Nephron progenitor cell (in vitro differentiated cells): ENCODE measurements around the gene KIAA0586.

ENCODE experiments used
- DNase-seq: peaks from one replicate; pipeline ENCODE4 v3.0.0; 2021
- H3K27ac Mint-ChIP-seq: 2 replicates; pipeline ENCODE4 v1.8.0; 2021; ENCODE audit warnings: mild to moderate bottlenecking, moderate library complexity, mixed read lengths
- H3K27me3 Mint-ChIP-seq: 2 replicates; pipeline ENCODE4 v1.8.0; 2021; ENCODE audit warnings: mild to moderate bottlenecking, low read depth, mixed read lengths; ENCODE audit not compliant: poor library complexity
- H3K36me3 Mint-ChIP-seq: 2 replicates; pipeline ENCODE4 v1.8.0; 2021; ENCODE audit warnings: low read depth, mixed read lengths
- H3K4me1 Mint-ChIP-seq: 2 replicates; pipeline ENCODE4 v1.8.0; 2021; ENCODE audit warnings: mixed read lengths
- H3K4me3 Mint-ChIP-seq: 2 replicates; pipeline ENCODE4 v1.8.0; 2021; ENCODE audit warnings: mild to moderate bottlenecking, moderate library complexity, mixed read lengths
- H3K9me3 Mint-ChIP-seq: 2 replicates; pipeline ENCODE4 v1.8.0; 2021; ENCODE audit warnings: mild to moderate bottlenecking, moderate library complexity, mixed read lengths
- TF ChIP-seq, protein P1 (sequence below): fragments of 200-600 bp; sonication (generic); IDR thresholded peaks from 2 replicates; pipeline ENCODE4 v1.5.0; 2021; ENCODE audit warnings: antibody characterized with exemption

KIAA0586 gene

DNA sequence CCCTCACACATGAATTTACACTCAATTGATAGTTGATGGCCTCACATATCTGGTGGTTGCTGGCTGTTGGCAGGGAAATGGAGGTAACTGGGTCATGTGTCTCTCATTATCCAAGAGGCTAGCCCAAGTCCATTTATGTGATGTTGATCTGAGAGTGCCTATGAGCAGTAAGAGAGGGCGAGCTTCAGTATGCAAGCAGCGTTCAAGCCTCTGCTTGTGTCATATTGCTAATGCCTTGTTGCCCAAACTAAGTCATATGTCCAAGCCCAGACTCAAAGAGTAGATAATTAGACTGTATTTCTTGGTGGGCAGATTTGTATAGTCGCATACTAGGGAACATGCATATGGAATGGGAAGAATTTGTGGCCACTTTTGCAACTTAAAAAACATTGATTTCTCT lies 126.4 kb downstream of the KIAA0586 start:
- Mint-ChIP-seq H3K4me3 (no peak overlapping the region), H3K27me3 (no peaks in the 10 kb centered on the region), H3K27ac (no peak overlapping the region), H3K9me3 (no peaks in the 10 kb centered on the region), H3K36me3 (peaks cover 7% of the 10 kb centered on the region), H3K4me1 (peaks cover 25% of the 10 kb centered on the region)
- no peak for DNase-seq
- TF ChIP-seq, protein P1, sequence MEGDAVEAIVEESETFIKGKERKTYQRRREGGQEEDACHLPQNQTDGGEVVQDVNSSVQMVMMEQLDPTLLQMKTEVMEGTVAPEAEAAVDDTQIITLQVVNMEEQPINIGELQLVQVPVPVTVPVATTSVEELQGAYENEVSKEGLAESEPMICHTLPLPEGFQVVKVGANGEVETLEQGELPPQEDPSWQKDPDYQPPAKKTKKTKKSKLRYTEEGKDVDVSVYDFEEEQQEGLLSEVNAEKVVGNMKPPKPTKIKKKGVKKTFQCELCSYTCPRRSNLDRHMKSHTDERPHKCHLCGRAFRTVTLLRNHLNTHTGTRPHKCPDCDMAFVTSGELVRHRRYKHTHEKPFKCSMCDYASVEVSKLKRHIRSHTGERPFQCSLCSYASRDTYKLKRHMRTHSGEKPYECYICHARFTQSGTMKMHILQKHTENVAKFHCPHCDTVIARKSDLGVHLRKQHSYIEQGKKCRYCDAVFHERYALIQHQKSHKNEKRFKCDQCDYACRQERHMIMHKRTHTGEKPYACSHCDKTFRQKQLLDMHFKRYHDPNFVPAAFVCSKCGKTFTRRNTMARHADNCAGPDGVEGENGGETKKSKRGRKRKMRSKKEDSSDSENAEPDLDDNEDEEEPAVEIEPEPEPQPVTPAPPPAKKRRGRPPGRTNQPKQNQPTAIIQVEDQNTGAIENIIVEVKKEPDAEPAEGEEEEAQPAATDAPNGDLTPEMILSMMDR = no peak

GRCh38 chr14:58555647-58556046 lies 128.1 kb downstream of the KIAA0586 start:
- Mint-ChIP-seq H3K4me3 (no peak overlapping the region), H3K27ac (no peak overlapping the region), H3K27me3 (no peaks in the 10 kb centered on the region), H3K4me1 (peaks cover 31% of the 10 kb centered on the region), H3K36me3 (peaks cover 3% of the 10 kb centered on the region), H3K9me3 (no peaks in the 10 kb centered on the region)
- TF ChIP-seq, protein P1 = no peak
- DNase-seq = no peak

- Mint-ChIP-seq H3K4me1 (peaks cover 47% of the 10 kb centered on the region), H3K36me3 (no peaks in the 10 kb centered on the region), H3K27me3 (no peaks in the 10 kb centered on the region), H3K9me3 (no peaks in the 10 kb centered on the region), H3K4me3 (no peak overlapping the region), H3K27ac (no peak overlapping the region)
- DNase-seq = no peak
- TF ChIP-seq, protein P1 = no peak
Observed at GRCh38 chr14:58557242-58557641, 129.7 kb downstream of the KIAA0586 start.

GRCh38 chr14:58560208-58560607 lies 132.7 kb downstream of the KIAA0586 start:
- H3K9me3 Mint-ChIP-seq = no peaks in the 10 kb centered on the region
- H3K4me3 Mint-ChIP-seq = no peak overlapping the region
- TF ChIP-seq, protein P1 = no peak
- H3K27ac Mint-ChIP-seq = peak overlapping the region; percentile 83
- H3K4me1 Mint-ChIP-seq = peaks cover 72% of the 10 kb centered on the region
- DNase-seq = no peak
- H3K27me3 Mint-ChIP-seq = no peaks in the 10 kb centered on the region
- H3K36me3 Mint-ChIP-seq = no peaks in the 10 kb centered on the region

GRCh38 chr14:58562141-58562540 lies 134.6 kb downstream of the KIAA0586 start:
- no peaks in the 10 kb centered on the region for H3K36me3 Mint-ChIP-seq
- no peaks in the 10 kb centered on the region for H3K9me3 Mint-ChIP-seq
- H3K27ac Mint-ChIP-seq = no peak overlapping the region
- TF ChIP-seq, protein P1 = no peak
- H3K4me3 Mint-ChIP-seq = no peak overlapping the region
- no peaks in the 10 kb centered on the region for H3K27me3 Mint-ChIP-seq
- no peak for DNase-seq
- H3K4me1 Mint-ChIP-seq = peaks cover 82% of the 10 kb centered on the region

DNA sequence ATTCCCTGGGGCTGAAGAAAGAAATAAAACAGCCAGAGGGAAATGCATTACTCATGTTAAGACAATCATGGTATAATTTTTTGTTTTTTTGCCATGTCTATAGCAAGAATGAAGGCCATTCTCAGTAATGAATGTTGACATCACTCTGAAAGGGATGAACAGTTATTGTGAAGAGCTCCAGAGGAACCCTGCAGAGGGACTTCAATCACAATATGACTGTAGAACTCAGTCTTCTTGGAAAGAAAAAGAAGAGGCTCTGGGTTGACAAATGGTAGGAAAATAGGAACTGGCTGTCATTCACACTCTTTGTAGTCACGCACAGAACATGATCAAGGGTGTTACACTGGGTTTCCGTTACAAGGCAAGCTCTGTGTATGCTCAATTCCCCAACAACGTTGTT lies 136.5 kb downstream of the KIAA0586 start:
- no peak overlapping the region for H3K4me3 Mint-ChIP-seq
- no peaks in the 10 kb centered on the region for H3K27me3 Mint-ChIP-seq
- H3K27ac Mint-ChIP-seq = no peak overlapping the region
- TF ChIP-seq, protein P1 = no peak
- H3K9me3 Mint-ChIP-seq = no peaks in the 10 kb centered on the region
- H3K36me3 Mint-ChIP-seq = no peaks in the 10 kb centered on the region
- peaks cover 74% of the 10 kb centered on the region for H3K4me1 Mint-ChIP-seq
- DNase-seq = no peak
